HepG2 (cell line): ENCODE results near the gene SDC1. TPM values are rescaled to one million over a fixed set of nuclear protein-coding genes. Genes with fewer than 3 reads are reported as not detected.

Experiments
- ATAC-seq: fragments of 200-7000 bp; cut with Tn5 transposase; 3 replicates; pipeline ENCODE4 v1.9.1; 2020; ENCODE audit warnings: mild to moderate bottlenecking, moderate library complexity
- BruUV-seq: library from RNA; stranded (reverse); fragments of 400-500 nt; replicated peaks from 2 replicates; lab custom pipeline; 2021; lab: Mats Ljungman, UMichigan
- CTCF ChIA-PET: fragments of 300-600 bp; formaldehyde crosslinking; extraction: SDS; loops from one replicate; lab custom pipeline; 2021; ENCODE audit warnings: low total read pairs, inconsistent platforms, low intra/inter-chr PET ratio; lab: Yijun Ruan, JAX
- POLR2A ChIA-PET: fragments of 350-600 bp; sonication (Branson Sonifier 250); formaldehyde crosslinking; loops from one replicate; lab custom pipeline; 2020; ENCODE audit warnings: antibody characterized with exemption, inconsistent platforms; lab: Yijun Ruan, JAX
- DNase-seq: peaks from one replicate; pipeline ENCODE4 v3.0.0-alpha.2; 2015; ENCODE audit warnings: low spot score
- FAIRE-seq: peaks from 3 replicates; lab custom pipeline; 2011; peaks lifted over from hg19 to GRCh38; lab: Jason Lieb, UNC
- H2AFZ ChIP-seq: one replicate; pipeline ENCODE4 v1.6.1; 2011; ENCODE audit warnings: low read length, inconsistent platforms
- H3K27ac ChIP-seq: fragments of 300-600 bp; 3 replicates; pipeline ENCODE4 v1.8.0; 2011; ENCODE audit warnings: mixed run types, mild to moderate bottlenecking, mixed read lengths, low read length, inconsistent platforms; ENCODE audit not compliant: insufficient read depth; ENCODE audit errors: extremely low read length
- H3K27me3 ChIP-seq, 2 experiments: fragments of 200-600 bp in 1 of 2; 2 replicates in 1 of 2; 3 replicates in 1 of 2; pipeline versions ENCODE4 v1.6.0 to v1.8.0; 2011; ENCODE audit warnings: low read length in 2 of 2, mild to moderate bottlenecking in 2 of 2, moderate library complexity in 2 of 2, inconsistent platforms in 1 of 2; ENCODE audit not compliant: insufficient read depth in 2 of 2, control insufficient read depth in 1 of 2
- H3K36me3 ChIP-seq, 2 experiments: fragments of 200-600 bp in 1 of 2; replicated peaks in 1 of 2; 2 replicates in 1 of 2; 3 replicates in 1 of 2; pipeline versions ENCODE4 v1.5.1 to v1.8.0; 2011; ENCODE audit warnings: low read length in 2 of 2, inconsistent platforms in 1 of 2; ENCODE audit not compliant: insufficient read depth in 2 of 2, control insufficient read depth in 1 of 2
- H3K4me1 ChIP-seq: 2 replicates; pipeline ENCODE4 v1.5.1; 2012; ENCODE audit warnings: low read length, inconsistent platforms; ENCODE audit not compliant: insufficient read depth
- H3K4me2 ChIP-seq: 2 replicates; pipeline ENCODE4 v1.6.0; 2011; ENCODE audit warnings: low read depth, low read length, inconsistent platforms
- H3K4me3 ChIP-seq, 3 experiments: fragments of 200-600 bp in 1 of 3; sonication (generic), shearing (Covaris generic) in 1 of 3; replicated peaks in 1 of 3; 2 replicates each; pipeline ENCODE4 v1.5.1; 2011 to 2016; ENCODE audit warnings: low read length in 3 of 3, inconsistent platforms in 2 of 3, low read depth in 2 of 3, mild to moderate bottlenecking in 2 of 3, control low read depth in 1 of 3, mixed read lengths in 1 of 3; ENCODE audit not compliant: insufficient read depth in 1 of 3
- H3K79me2 ChIP-seq: one replicate; pipeline ENCODE4 v1.6.1; 2011; ENCODE audit warnings: low read length, inconsistent platforms; ENCODE audit not compliant: insufficient read depth
- H3K9ac ChIP-seq: 2 replicates; pipeline ENCODE4 v1.6.0; 2011; ENCODE audit warnings: mild to moderate bottlenecking, low read depth, low read length, inconsistent platforms; ENCODE audit not compliant: insufficient read depth
- H3K9me3 ChIP-seq: 2 replicates; pipeline ENCODE4 v1.5.1; 2012; ENCODE audit warnings: mild to moderate bottlenecking, low read length
- H4K20me1 ChIP-seq: 2 replicates; pipeline ENCODE4 v1.6.0; 2011; ENCODE audit warnings: inconsistent platforms, mild to moderate bottlenecking, low read length, moderate library complexity; ENCODE audit not compliant: insufficient read depth
- AGO2 ChIP-seq: fragments of 200-400 bp; formaldehyde crosslinking; optimal IDR thresholded peaks from 2 replicates; pipeline ENCODE3; 2017; ENCODE audit warnings: mild to moderate bottlenecking, low read depth, low read length, moderate library complexity
- ARNTL ChIP-seq: sonication (generic); formaldehyde crosslinking; IDR thresholded peaks from 2 replicates; pipeline ENCODE4 v1.4.0; 2020; ENCODE audit warnings: mild to moderate bottlenecking, missing genetic modification reagents
- BHLHE40 ChIP-seq: IDR thresholded peaks from 2 replicates; pipeline ENCODE4 v1.6.1; 2011; ENCODE audit warnings: low read length, improper control_type of control experiment
- CREB1 ChIP-seq, 2 experiments: fragments of 450-650 bp in 1 of 2; IDR thresholded peaks; 2 replicates each; pipeline ENCODE4 v1.6.1; 2016 to 2017; ENCODE audit warnings: control low read depth in 1 of 2, mild to moderate bottlenecking in 1 of 2, missing compliant biosample characterization in 1 of 2, missing genetic modification characterization in 1 of 2
- HOXD1 ChIP-seq: sonication (generic); formaldehyde crosslinking; IDR thresholded peaks from 2 replicates; pipeline ENCODE4 v1.5.0; 2020; ENCODE audit warnings: missing genetic modification reagents
- MTF1 ChIP-seq: sonication (generic); formaldehyde crosslinking; IDR thresholded peaks from 2 replicates; pipeline ENCODE4 v1.5.0; 2020; ENCODE audit warnings: missing genetic modification reagents
- MXD4 ChIP-seq: IDR thresholded peaks from 2 replicates; pipeline ENCODE4 v1.6.1; 2016; ENCODE audit warnings: mild to moderate bottlenecking, missing biosample characterization, missing genetic modification reagents
- NFKBIZ ChIP-seq: IDR thresholded peaks from 2 replicates; pipeline ENCODE4 v1.6.1; 2018; ENCODE audit warnings: missing genetic modification reagents, missing compliant biosample characterization
- NRL ChIP-seq: sonication (generic); formaldehyde crosslinking; IDR thresholded peaks from 2 replicates; pipeline ENCODE4 v1.5.0; 2020; ENCODE audit warnings: missing genetic modification reagents, mild to moderate bottlenecking, moderate library complexity, borderline replicate concordance
- RBFOX2 ChIP-seq: fragments of 200-400 bp; formaldehyde crosslinking; IDR thresholded peaks from 2 replicates; pipeline ENCODE4 v1.6.1; 2017; ENCODE audit warnings: low read depth, mild to moderate bottlenecking, low read length
- RCOR2 ChIP-seq: IDR thresholded peaks from 2 replicates; pipeline ENCODE4 v1.6.1; 2016; ENCODE audit warnings: missing biosample characterization, missing genetic modification reagents
- SATB2 ChIP-seq: sonication (generic); formaldehyde crosslinking; IDR thresholded peaks from 2 replicates; pipeline ENCODE4 v1.5.0; 2020; ENCODE audit warnings: missing genetic modification reagents
- TAF15 ChIP-seq: fragments of 200-400 bp; formaldehyde crosslinking; IDR thresholded peaks from one replicate; pipeline ENCODE4 v1.6.1; 2018; ENCODE audit warnings: mild to moderate bottlenecking, low read depth, low read length; ENCODE audit not compliant: poor library complexity, severe bottlenecking
- ZMAT3 ChIP-seq: sonication (generic); formaldehyde crosslinking; conservative IDR thresholded peaks from 2 replicates; pipeline ENCODE4 v1.7.0; 2021; ENCODE audit warnings: missing genetic modification reagents
- ZNF362 ChIP-seq: sonication (generic); formaldehyde crosslinking; IDR thresholded peaks from 2 replicates; pipeline ENCODE4 v1.4.0; 2020; ENCODE audit warnings: missing genetic modification reagents, mild to moderate bottlenecking, borderline replicate concordance
- ZNF451 ChIP-seq: sonication (generic); formaldehyde crosslinking; IDR thresholded peaks from 2 replicates; pipeline ENCODE4 v1.5.0; 2020; ENCODE audit warnings: mild to moderate bottlenecking, missing genetic modification reagents
- ZNF609 ChIP-seq: sonication (generic); formaldehyde crosslinking; IDR thresholded peaks from 2 replicates; pipeline ENCODE4 v1.4.0; 2020; ENCODE audit warnings: mild to moderate bottlenecking, missing genetic modification reagents, borderline replicate concordance
- ZNF850 ChIP-seq: sonication (generic); formaldehyde crosslinking; conservative IDR thresholded peaks from 2 replicates; pipeline ENCODE4 v1.9.0; 2021; ENCODE audit warnings: mild to moderate bottlenecking, missing genetic modification reagents
- ZNF891 ChIP-seq: sonication (generic); formaldehyde crosslinking; IDR thresholded peaks from 2 replicates; pipeline ENCODE4 v1.5.0; 2020; ENCODE audit warnings: mild to moderate bottlenecking, missing genetic modification reagents
- WGBS: methylation state at CpG from one replicate; pipeline ENCODE4 v1.1.6; 2017; ENCODE audit warnings: low lambda C conversion rate; 5-methylcytosine and 5-hydroxymethylcytosine counted together
- in situ Hi-C: cut with HindIII; loops from 2 replicates; pipeline ENCODE4 v1.10.0; 2017; ENCODE audit warnings: low pct_unique_long_range_greater_than_20kb; ENCODE audit not compliant: extremely low pct_ligation_motif_present
- intact Hi-C: fragments of 100-400 bp; cut with micrococcal nuclease; formaldehyde crosslinking; loops from one replicate; pipeline ENCODE4 v1.10.0; 2022; ENCODE audit not compliant: unreplicated experiment
- polyA plus RNA-seq, 8 experiments: library from polyadenylated mRNA; depleted of rRNA in 3 of 8; stranded (reverse) in 7 of 8; unstranded in 1 of 8; fragments of >200 nt; fragmentation: Illumina TruSeq in 4 of 8; extraction: Trizol in 4 of 8; gene quantifications; 2 replicates each; pipeline versions ENCODE4 v1.2.1 to v1.2.3, GENCODE V29; 2011 to 2016; ENCODE audit warnings: low read depth in 4 of 8, missing spikeins in 1 of 8, mixed read lengths in 1 of 8; ENCODE audit not compliant: insufficient read depth in 1 of 8
- total RNA-seq, 5 experiments: library from RNA; depleted of rRNA; stranded (reverse); fragments of >200 nt; fragmentation: Illumina TruSeq; extraction: Trizol; gene quantifications; 2 replicates each; pipeline ENCODE4 v1.2.3, GENCODE V29; 2016; ENCODE audit warnings: low read depth in 1 of 5

SDC1 gene
- total and polyA plus RNA-seq, 2 of the 13 experiments (the other 11 are each of a cell fraction or from before 2014, with no cell fraction given), result 108 to 119 TPM

GRCh38 chr2:20224164-20224715 is 690 bp downstream of the SDC1 start:
- POLR2A ChIA-PET, result interaction anchor here (0.7 to 6.4 kb wide), 27 partner anchors 8 to 372 kb away, joined by 3 to 94 read pairs (median 7); partner anchors contain the start of gene RHOB
- H3K9me3 ChIP-seq, result no peaks in the 10 kb centered on the region
- no peaks in the 10 kb centered on the region for H4K20me1 ChIP-seq
- intact Hi-C loops, result no loop called here
- H3K9ac ChIP-seq, result peak overlapping the region; percentile 82
- in situ Hi-C loops, result loop anchor here (5.0 kb wide), 1 partner anchor 37 kb away; no protein-coding TSS in a partner anchor
- no peak overlapping the region for H2AFZ ChIP-seq
- ATAC-seq (peak; percentile 5), FAIRE-seq (no peak), DNase-seq (no peak)
- H3K27ac ChIP-seq, result peak overlapping the region; percentile 73
- no TSS peak for BruUV-seq
- H3K27me3 ChIP-seq, result no peaks in the 10 kb centered on the region
- peaks cover 46% of the 10 kb centered on the region for H3K79me2 ChIP-seq
- peaks cover 51% of the 10 kb centered on the region for H3K4me1 ChIP-seq
- peaks cover 0 to 2% of the 10 kb centered on the region in 2 experiments; a peak in 1 of 5 replicates for H3K36me3 ChIP-seq
- peak overlapping the region; percentile 77 to 81 (median 77) for H3K4me3 ChIP-seq
- peak overlapping the region; percentile 93 for H3K4me2 ChIP-seq
- CTCF ChIA-PET, result interaction anchor here (2.0 to 2.3 kb wide), 2 partner anchors 33 to 45 kb away, joined by 5 to 9 read pairs; no protein-coding TSS in a partner anchor
- under 1% methylated on average over 31 of the region's 70 CpGs for WGBS
- TF ChIP-seq RCOR2, result no peak
- TF ChIP-seq MXD4, result 0 out of 2 replicates have a peak, but pooled peaks have one; percentile 52
- TF ChIP-seq ZNF362, result 0 out of 2 replicates have a peak, but pooled peaks have one; percentile 6
- 0 out of 2 replicates have a peak, but pooled peaks have one; percentile 31 for TF ChIP-seq ZNF451 (CRISPR knock-in tag)
- TF ChIP-seq ZMAT3 (CRISPR knock-in tag), result 0 out of 2 replicates have a peak, but pooled peaks have one; percentile 5
- TF ChIP-seq NRL, result peak; percentile 68; the same call in 1 of the 2 replicates
- TF ChIP-seq ZNF891 (CRISPR knock-in tag), result no peak
- TF ChIP-seq ZNF609 (CRISPR knock-in tag), result 0 out of 2 replicates have a peak, but pooled peaks have one; percentile 16
- TF ChIP-seq NFKBIZ, result 0 out of 2 replicates have a peak, but pooled peaks have one; percentile 7
- peak; percentile 44 for TF ChIP-seq TAF15
- TF ChIP-seq ARNTL, result 0 out of 2 replicates have a peak, but pooled peaks have one; percentile 20
- 0 out of 2 replicates have a peak, but pooled peaks have one; percentile 13 for TF ChIP-seq ZNF850 (CRISPR knock-in tag)
- TF ChIP-seq HOXD1 (CRISPR knock-in tag), result 0 out of 2 replicates have a peak, but pooled peaks have one; percentile 2
- no peak for TF ChIP-seq CREB1 (IDR thresholded peaks at IDR 0.05)
- TF ChIP-seq CREB1 (CRISPR knock-in tag; IDR thresholded peaks at IDR 0.05), result no peak
- TF ChIP-seq MTF1, result no peak
- peak; percentile 43 for TF ChIP-seq AGO2
- peak; percentile 62 for TF ChIP-seq RBFOX2
- TF ChIP-seq SATB2, result no peak
- no peak for TF ChIP-seq BHLHE40
